Measurements from ENCODE around the gene FBXL7.

FBXL7 gene

GRCh38 chr5:15620501-15620900 is 120.5 kb downstream of the FBXL7 start:
- no peak for DNase-seq

GRCh38 chr5:15621094-15621493 is 121.1 kb downstream of the FBXL7 start:
- DNase-seq, result no peak

GRCh38 chr5:15623794-15624193 is 123.8 kb downstream of the FBXL7 start:
- no peak for DNase-seq

- DNase-seq, result no peak
Measured at GRCh38 chr5:15627109-15627508, 127.1 kb downstream of the FBXL7 start.

GRCh38 chr5:15627647-15628046 is 127.7 kb downstream of the FBXL7 start:
- DNase-seq, result no peak

GRCh38 chr5:15630441-15630840 is 130.5 kb downstream of the FBXL7 start:
- no peak for DNase-seq

- no peak for DNase-seq
Measured at GRCh38 chr5:15634591-15635288, 134.8 kb downstream of the FBXL7 start.

- DNase-seq, result no peak
Measured at GRCh38 chr5:15635289-15635616, 135.3 kb downstream of the FBXL7 start.

GRCh38 chr5:15637345-15637744 is 137.4 kb downstream of the FBXL7 start:
- no peak for DNase-seq

- no peak for DNase-seq
Measured at GRCh38 chr5:15637886-15638285, 137.9 kb downstream of the FBXL7 start.

- DNase-seq, result no peak
Measured at GRCh38 chr5:15638296-15638695, 138.3 kb downstream of the FBXL7 start.

GRCh38 chr5:15639288-15639687 is 139.3 kb downstream of the FBXL7 start:
- no peak for DNase-seq

- DNase-seq, result no peak
Measured at GRCh38 chr5:15640116-15640515, 140.1 kb downstream of the FBXL7 start.

GRCh38 chr5:15643731-15644130 is 143.8 kb downstream of the FBXL7 start:
- DNase-seq, result no peak

GRCh38 chr5:15645381-15646160 is 145.6 kb downstream of the FBXL7 start:
- no peak for DNase-seq

- no peak for DNase-seq
Measured at GRCh38 chr5:15646371-15646770, 146.4 kb downstream of the FBXL7 start.

- DNase-seq, result no peak
Measured at GRCh38 chr5:15647251-15647650, 147.3 kb downstream of the FBXL7 start.

GRCh38 chr5:15650266-15650665 is 150.3 kb downstream of the FBXL7 start:
- DNase-seq, result no peak

GRCh38 chr5:15654779-15655178 is 154.8 kb downstream of the FBXL7 start:
- DNase-seq, result no peak

- no peak for DNase-seq
Measured at GRCh38 chr5:15655683-15656082, 155.7 kb downstream of the FBXL7 start.

GRCh38 chr5:15664961-15665360 is 165.0 kb downstream of the FBXL7 start:
- no peak for DNase-seq

GRCh38 chr5:15669826-15670225 is 169.8 kb downstream of the FBXL7 start:
- DNase-seq, result no peak

- DNase-seq, result no peak
Measured at GRCh38 chr5:15674716-15675115, 174.7 kb downstream of the FBXL7 start.

GRCh38 chr5:15676591-15676990 is 176.6 kb downstream of the FBXL7 start:
- no peak for DNase-seq

- no peak for DNase-seq
Measured at GRCh38 chr5:15679161-15679560, 179.2 kb downstream of the FBXL7 start.

Data from activated CD4-positive, CD25-positive, alpha-beta regulatory T cell (primary cell).